HG03103 (cell line): ENCODE measurements around the gene PTGFRN.

Experiments used
- ATAC-seq: cut with Tn5 transposase; IDR thresholded peaks from one replicate; pipeline ENCODE4 v1.9.1; 2021; ENCODE audit warnings: low read depth; ENCODE audit not compliant: unreplicated experiment

Gene PTGFRN

GRCh38 chr1:116940814-116941599 is 31.3 kb downstream of the PTGFRN start:
- no peak for ATAC-seq

GRCh38 chr1:116941670-116942069 is 32.0 kb downstream of the PTGFRN start:
- no peak for ATAC-seq

- ATAC-seq = no peak
These were observed 32.6 kb downstream of the PTGFRN start for GRCh38 chr1:116942344-116942743.

GRCh38 chr1:116943438-116943837 is 33.7 kb downstream of the PTGFRN start:
- no peak for ATAC-seq

- ATAC-seq = no peak
These were observed 34.9 kb downstream of the PTGFRN start for GRCh38 chr1:116944613-116945012.

- no peak for ATAC-seq
These were observed 35.7 kb downstream of the PTGFRN start for GRCh38 chr1:116945421-116945820.

- ATAC-seq = no peak
These were observed 36.3 kb downstream of the PTGFRN start for GRCh38 chr1:116945996-116946395.

GRCh38 chr1:116947092-116947860 is 37.6 kb downstream of the PTGFRN start:
- ATAC-seq = no peak

GRCh38 chr1:116948046-116948445 is 38.3 kb downstream of the PTGFRN start:
- no peak for ATAC-seq

- ATAC-seq = no peak
These were observed 38.9 kb downstream of the PTGFRN start for GRCh38 chr1:116948642-116949041.

- ATAC-seq = no peak
These were observed 39.7 kb downstream of the PTGFRN start for GRCh38 chr1:116949213-116949985.

GRCh38 chr1:116950517-116951199 is 40.9 kb downstream of the PTGFRN start:
- ATAC-seq = no peak

- ATAC-seq = no peak
These were observed 41.7 kb downstream of the PTGFRN start for GRCh38 chr1:116951200-116951935.

GRCh38 chr1:116952738-116953275 is 43.1 kb downstream of the PTGFRN start:
- no peak for ATAC-seq

GRCh38 chr1:116954440-116954839 is 44.7 kb downstream of the PTGFRN start:
- no peak for ATAC-seq

GRCh38 chr1:116956378-116956777 is 46.7 kb downstream of the PTGFRN start:
- ATAC-seq = no peak

GRCh38 chr1:116957646-116958045 is 47.9 kb downstream of the PTGFRN start:
- ATAC-seq = no peak

- ATAC-seq = no peak
These were observed 48.4 kb downstream of the PTGFRN start for GRCh38 chr1:116958110-116958509.

- ATAC-seq = no peak
These were observed 49.3 kb downstream of the PTGFRN start for GRCh38 chr1:116958977-116959376.

GRCh38 chr1:116961606-116962005 is 51.9 kb downstream of the PTGFRN start:
- ATAC-seq = no peak
